A673 (cell line): ENCODE data around the gene SUN5.

Experiments used
- CTCF ChIP-seq: fragments of 300-800, 200-600 bp; sonication (generic); conservative IDR thresholded peaks from 2 replicates; pipeline ENCODE4 v1.5.1; 2017; ENCODE audit warnings: low read depth, mild to moderate bottlenecking, antibody characterized with exemption, low read length, moderate library complexity, mixed read lengths
- EZH2 ChIP-seq: fragments of 200-600 bp; sonication (generic); IDR thresholded peaks from 2 replicates; pipeline ENCODE4 v1.6.1; 2017; ENCODE audit warnings: borderline replicate concordance, low read depth, mild to moderate bottlenecking, mixed read lengths, antibody characterized with exemption, low read length; ENCODE audit not compliant: poor library complexity, severe bottlenecking

- TF ChIP-seq EZH2 (no peak), CTCF (no peak)
These were observed 1.9 kb upstream of the SUN5 start for GRCh38 chr20:33005908-33006775.
